ENCODE results near the gene MMP2. TPM values are rescaled to one million over a fixed set of nuclear protein-coding genes. Genes with fewer than 3 reads are reported as not detected.

Gene MMP2
- total RNA-seq, 1 experiment from 2014 or later, result 36.7 TPM

- H3K27me3 ChIP-seq (ENCODE audit: control insufficient read depth, insufficient read depth, low read length), result no peaks in the 10 kb centered on the region
- DNase-seq, result no peak
- no peak overlapping the region for H3K4me3 ChIP-seq (ENCODE audit: insufficient read depth, low read depth, low read length)
- no peaks in the 10 kb centered on the region for H3K36me3 ChIP-seq (replicated peaks; ENCODE audit: control insufficient read depth, insufficient read depth, low read length)
These were observed 60.1 kb downstream of the MMP2 start for GRCh38 chr16:55539049-55539448.

- H3K27me3 ChIP-seq (ENCODE audit: control insufficient read depth, insufficient read depth, low read length), result no peaks in the 10 kb centered on the region
- H3K4me3 ChIP-seq (ENCODE audit: insufficient read depth, low read depth, low read length), result no peak overlapping the region
- no peak for DNase-seq
- no peaks in the 10 kb centered on the region for H3K36me3 ChIP-seq (replicated peaks; ENCODE audit: control insufficient read depth, insufficient read depth, low read length)
These were observed 60.5 kb downstream of the MMP2 start for GRCh38 chr16:55539488-55539887.

- no peak for DNase-seq
- Histone ChIP-seq H3K36me3 (replicated peaks; ENCODE audit: control insufficient read depth, insufficient read depth, low read length) (no peaks in the 10 kb centered on the region), H3K27me3 (ENCODE audit: control insufficient read depth, insufficient read depth, low read length) (no peaks in the 10 kb centered on the region), H3K4me3 (ENCODE audit: insufficient read depth, low read depth, low read length) (no peak overlapping the region)
These were observed 61.2 kb downstream of the MMP2 start for GRCh38 chr16:55540221-55540620.

GRCh38 chr16:55542459-55543082, 63.6 kb downstream of the MMP2 start:
- no peaks in the 10 kb centered on the region for H3K36me3 ChIP-seq (replicated peaks; ENCODE audit: control insufficient read depth, insufficient read depth, low read length)
- DNase-seq, result no peak
- no peak overlapping the region for H3K4me3 ChIP-seq (ENCODE audit: insufficient read depth, low read depth, low read length)
- no peaks in the 10 kb centered on the region for H3K27me3 ChIP-seq (ENCODE audit: control insufficient read depth, insufficient read depth, low read length)

- Histone ChIP-seq H3K27me3 (ENCODE audit: control insufficient read depth, insufficient read depth, low read length) (no peaks in the 10 kb centered on the region), H3K4me3 (ENCODE audit: insufficient read depth, low read depth, low read length) (no peak overlapping the region), H3K36me3 (replicated peaks; ENCODE audit: control insufficient read depth, insufficient read depth, low read length) (no peaks in the 10 kb centered on the region)
- peak; percentile 4 for DNase-seq
These were observed 64.5 kb downstream of the MMP2 start for GRCh38 chr16:55543472-55543871.

- no peaks in the 10 kb centered on the region for H3K36me3 ChIP-seq (replicated peaks; ENCODE audit: control insufficient read depth, insufficient read depth, low read length)
- no peak for DNase-seq
- no peaks in the 10 kb centered on the region for H3K27me3 ChIP-seq (ENCODE audit: control insufficient read depth, insufficient read depth, low read length)
- no peak overlapping the region for H3K4me3 ChIP-seq (ENCODE audit: insufficient read depth, low read depth, low read length)
These were observed 73.6 kb downstream of the MMP2 start for GRCh38 chr16:55552621-55553020.

GRCh38 chr16:55555436-55555835, 76.4 kb downstream of the MMP2 start:
- no peak for DNase-seq
- Histone ChIP-seq H3K36me3 (replicated peaks; ENCODE audit: control insufficient read depth, insufficient read depth, low read length) (no peaks in the 10 kb centered on the region), H3K27me3 (ENCODE audit: control insufficient read depth, insufficient read depth, low read length) (no peaks in the 10 kb centered on the region), H3K4me3 (ENCODE audit: insufficient read depth, low read depth, low read length) (no peak overlapping the region)

Other genes starting within 250 kb of the MMP2 start
- 0.07 TPM in 1 of 2 replicates, not detected in the other for gene IRX6, start 155.0 kb upstream of the MMP2 start, total RNA-seq (2014; rRNA removed; shearing (Covaris generic))
- gene LPCAT2, start 29.9 kb downstream of the MMP2 start, total RNA-seq (2014; rRNA removed; shearing (Covaris generic)), result 5.0 and 6.1 TPM in 2 replicates
- 0.24 TPM in 1 of 2 replicates, not detected in the other for gene CAPNS2, start 87.5 kb downstream of the MMP2 start, total RNA-seq (2014; rRNA removed; shearing (Covaris generic))
- 0.18 and 0.21 TPM in 2 replicates for gene SLC6A2, start 176.8 kb downstream of the MMP2 start, total RNA-seq (2014; rRNA removed; shearing (Covaris generic))

Data from H7 (cell line).